ELR (cell line): ENCODE results near the gene NPBWR2.

Experiments
- DNase-seq: peaks from one replicate; pipeline ENCODE4 v3.0.0-alpha.2; 2015; ENCODE audit warnings: low read depth

Gene NPBWR2

GRCh38 chr20:64071341-64072332, 35.7 kb downstream of the NPBWR2 start:
- DNase-seq = no peak

GRCh38 chr20:64070244-64070993, 36.9 kb downstream of the NPBWR2 start:
- DNase-seq = no peak

- peak; percentile 54 for DNase-seq
Observed at GRCh38 chr20:64069614-64070243, 37.6 kb downstream of the NPBWR2 start.

- DNase-seq = no peak
Observed at GRCh38 chr20:64069209-64069613, 38.2 kb downstream of the NPBWR2 start.

- DNase-seq = no peak
Observed at GRCh38 chr20:64068386-64069208, 38.8 kb downstream of the NPBWR2 start.

- DNase-seq = no peak
Observed at GRCh38 chr20:64067733-64068307, 39.5 kb downstream of the NPBWR2 start.

- no peak for DNase-seq
Observed at GRCh38 chr20:64067005-64067632, 40.2 kb downstream of the NPBWR2 start.

- DNase-seq = peak; percentile 97
Observed at GRCh38 chr20:64065974-64066343, 41.4 kb downstream of the NPBWR2 start.

GRCh38 chr20:64065062-64065973, 42.0 kb downstream of the NPBWR2 start:
- no peak for DNase-seq

- peak; percentile 89 for DNase-seq
Observed at GRCh38 chr20:64064145-64064698, 43.1 kb downstream of the NPBWR2 start.

GRCh38 chr20:64063389-64064144, 43.8 kb downstream of the NPBWR2 start:
- peak; percentile 52 for DNase-seq

- DNase-seq = peak; percentile 98
Observed at GRCh38 chr20:64062596-64063388, 44.6 kb downstream of the NPBWR2 start, which contains the start of gene TCEA2. TSS of gene TCEA2 (plus strand) at chr20:64063198. CDS start at chr20:64063313, 115 bp downstream.

GRCh38 chr20:64062276-64062595, 45.1 kb downstream of the NPBWR2 start:
- DNase-seq = no peak

- no peak for DNase-seq
Observed at GRCh38 chr20:64058536-64058935, 48.8 kb downstream of the NPBWR2 start.

GRCh38 chr20:64057628-64058498, 49.5 kb downstream of the NPBWR2 start:
- DNase-seq = peak; percentile 79

- no peak for DNase-seq
Observed at GRCh38 chr20:64056889-64057627, 50.3 kb downstream of the NPBWR2 start.
